ENCODE measurements around the gene MRPS18A.
A peak's percentile ranks its signal among the peaks of the same experiment; 100 is the strongest.

MRPS18A gene

GRCh38 chr6:43630980-43631619, 56.5 kb downstream of the MRPS18A start:
- no peak for DNase-seq

- DNase-seq: peak; percentile 90
These were observed 57.9 kb downstream of the MRPS18A start for GRCh38 chr6:43629505-43630300.

GRCh38 chr6:43629104-43629504, 58.5 kb downstream of the MRPS18A start, which contains the start of gene GTPBP2:
GTPBP2 (minus strand) TSS chr6:43629264; CDS start chr6:43629162, 102 bp downstream.
- peak; percentile 94 for DNase-seq

- peak; percentile 39 for DNase-seq
These were observed 59.0 kb downstream of the MRPS18A start for GRCh38 chr6:43628393-43629103.

GRCh38 chr6:43627008-43627825, 60.4 kb downstream of the MRPS18A start:
- DNase-seq: no peak

GRCh38 chr6:43625393-43625992, 62.1 kb downstream of the MRPS18A start:
- DNase-seq: no peak

GRCh38 chr6:43624786-43625288, 62.8 kb downstream of the MRPS18A start:
- DNase-seq: no peak

- no peak for DNase-seq
These were observed 63.5 kb downstream of the MRPS18A start for GRCh38 chr6:43623880-43624785.

- DNase-seq: no peak
These were observed 65.0 kb downstream of the MRPS18A start for GRCh38 chr6:43622541-43622940.

- no peak for DNase-seq
These were observed 65.8 kb downstream of the MRPS18A start for GRCh38 chr6:43621836-43622180.

Measured in activated CD4-positive, alpha-beta T cell treated with anti-CD3 and anti-CD28 coated beads for 1 hour (primary cell).